GM12878 (cell line): Measurements from ENCODE around the gene MTSS2. TPM values are rescaled to one million over a fixed set of nuclear protein-coding genes. Genes with fewer than 3 reads are reported as not detected.

ENCODE experiments used
- ATAC-seq: fragments of 200-7000 bp; cut with Tn5 transposase; 3 replicates; pipeline ENCODE4 v1.9.1; 2020; ENCODE audit warnings: mild to moderate bottlenecking, moderate library complexity
- BruUV-seq: library from RNA; stranded (reverse); fragments of 400-500 nt; replicated peaks from 2 replicates; lab custom pipeline; 2021; lab: Mats Ljungman, UMichigan
- CTCF ChIA-PET: fragments of 300-600 bp; sonication (Branson Sonifier 250); formaldehyde crosslinking; extraction: SDS; loops from one replicate; lab custom pipeline; 2021; ENCODE audit warnings: inconsistent platforms; lab: Yijun Ruan, JAX
- POLR2A ChIA-PET: fragments of 350-600 bp; formaldehyde crosslinking; extraction: SDS; loops from one replicate; lab custom pipeline; 2021; ENCODE audit warnings: inconsistent platforms; lab: Charles Lee
- RAD21 ChIA-PET: fragments of 300-600 bp; sonication (Branson Sonifier 250); formaldehyde crosslinking; loops from one replicate; lab custom pipeline; 2023; ENCODE audit warnings: antibody characterized with exemption; ENCODE audit not compliant: unreplicated experiment; lab: Charles Lee
- SMC1A ChIA-PET: fragments of 300-600 bp; sonication (Branson Sonifier 250); formaldehyde crosslinking; loops from one replicate; lab custom pipeline; 2023; ENCODE audit not compliant: unreplicated experiment, uncharacterized antibody; lab: Charles Lee
- DNase-seq: peaks from one replicate; pipeline ENCODE4 v3.0.0-alpha.2; 2011; ENCODE audit warnings: low read depth, low spot score
- FAIRE-seq: peaks from 3 replicates; lab custom pipeline; 2011; peaks lifted over from hg19 to GRCh38; lab: Jason Lieb, UNC
- H2AFZ ChIP-seq: 2 replicates; pipeline ENCODE4 v1.6.0; 2011; ENCODE audit warnings: low read depth, low read length, control low read depth; ENCODE audit not compliant: control insufficient read depth
- H3K27ac ChIP-seq: 2 replicates; pipeline ENCODE4 v1.5.1; 2011; ENCODE audit warnings: control low read depth; ENCODE audit not compliant: control insufficient read depth, insufficient read depth
- H3K27me3 ChIP-seq, 2 experiments: replicated peaks in 1 of 2; 2 replicates each; pipeline versions ENCODE4 v1.6.0 to v1.6.1; 2011; ENCODE audit warnings: low read length in 1 of 2; ENCODE audit not compliant: control insufficient read depth in 2 of 2, insufficient read depth in 2 of 2
- H3K36me3 ChIP-seq, 2 experiments: 2 replicates each; pipeline ENCODE4 v1.5.1; 2011; ENCODE audit warnings: low read length in 1 of 2; ENCODE audit not compliant: control insufficient read depth in 2 of 2, insufficient read depth in 2 of 2
- H3K4me1 ChIP-seq: 2 replicates; pipeline ENCODE4 v1.6.1; 2011; ENCODE audit warnings: mild to moderate bottlenecking, low read length, moderate library complexity, mixed read lengths; ENCODE audit not compliant: control insufficient read depth, insufficient read depth
- H3K4me2 ChIP-seq: 2 replicates; pipeline ENCODE4 v1.6.0; 2011; ENCODE audit warnings: control low read depth; ENCODE audit not compliant: control insufficient read depth, insufficient read depth
- H3K4me3 ChIP-seq: fragments of 200-600 bp; sonication (generic); 2 replicates; pipeline ENCODE4 v1.5.1; 2016
- H3K79me2 ChIP-seq: 2 replicates; pipeline ENCODE4 v1.6.0; 2011; ENCODE audit warnings: low read length; ENCODE audit not compliant: control insufficient read depth, insufficient read depth
- H3K9ac ChIP-seq: 2 replicates; pipeline ENCODE4 v1.8.0; 2011; ENCODE audit warnings: low read length, control low read depth, mixed read lengths; ENCODE audit not compliant: control insufficient read depth, insufficient read depth
- H3K9me3 ChIP-seq: replicated peaks from 3 replicates; pipeline ENCODE4 v1.5.1; 2011; ENCODE audit warnings: mild to moderate bottlenecking, low read length; ENCODE audit not compliant: control insufficient read depth, insufficient read depth
- H4K20me1 ChIP-seq: 2 replicates; pipeline ENCODE4 v1.6.0; 2011; ENCODE audit not compliant: control insufficient read depth, insufficient read depth
- NR2F1 ChIP-seq: fragments of 450-650 bp; conservative IDR thresholded peaks from 2 replicates; pipeline ENCODE4 v1.6.1; 2017; ENCODE audit warnings: mild to moderate bottlenecking
- SMAD5 ChIP-seq: IDR thresholded peaks from 2 replicates; pipeline ENCODE4 v1.6.1; 2016; ENCODE audit warnings: antibody characterized with exemption, low read depth
- STAT1 ChIP-seq: fragments of 450-650 bp; conservative IDR thresholded peaks from 2 replicates; pipeline ENCODE4 v1.6.1; 2014; ENCODE audit warnings: antibody characterized with exemption, mild to moderate bottlenecking
- ZNF622 ChIP-seq: fragments of 450-650 bp; IDR thresholded peaks from 2 replicates; pipeline ENCODE4 v1.6.1; 2017; ENCODE audit warnings: mild to moderate bottlenecking, inconsistent platforms
- WGBS: methylation state at CpG from one replicate; pipeline ENCODE4 v1.1.6; 2016; ENCODE audit warnings: low lambda C conversion rate; ENCODE audit not compliant: insufficient replicate concordance, insufficient coverage; ENCODE audit errors: missing lambda C conversion rate; 5-methylcytosine and 5-hydroxymethylcytosine counted together
- in situ Hi-C: fragments of 300-500 bp; cut with MboI; formaldehyde crosslinking; loops from 9 replicates; pipeline ENCODE4 v1.14.3; 2018; ENCODE audit warnings: mixed read lengths
- intact Hi-C: fragments of 100-400 bp; cut with micrococcal nuclease; formaldehyde crosslinking; loops from one replicate; pipeline ENCODE4 v1.14.2; 2022; ENCODE audit not compliant: unreplicated experiment
- polyA plus RNA-seq, 11 experiments: library from polyadenylated mRNA; depleted of rRNA in 4 of 11; unstranded in 6 of 11; stranded (reverse) in 5 of 11; fragments of >200 nt; fragmentation: Nextera tagmentation in 4 of 11; fragmentation: Illumina TruSeq in 1 of 11; extraction: Ambion mirVana in 4 of 11; extraction: Trizol in 1 of 11; gene quantifications; 1 replicate in 1 of 11; 2 replicates in 10 of 11; pipeline versions ENCODE4 v1.2.1 to v1.2.3, GENCODE V29; 2011 to 2016; ENCODE audit warnings: inconsistent platforms in 2 of 11, missing spikeins in 2 of 11, low read depth in 1 of 11
- total RNA-seq, 4 experiments: library from RNA; depleted of rRNA in 3 of 4; stranded (reverse); fragments of >200 nt in 3 of 4; fragmentation: Illumina TruSeq in 1 of 4; extraction: Trizol in 1 of 4; gene quantifications; 2 replicates each; pipeline versions ENCODE4 v1.2.1 to v1.2.3, GENCODE V29; 2013 to 2021
- TF ChIP-seq, protein P1 (sequence below): fragments of 450-650 bp; IDR thresholded peaks from 2 replicates; pipeline ENCODE4 v1.6.1; 2014; ENCODE audit warnings: mild to moderate bottlenecking
- TF ChIP-seq, protein P2 (sequence below): IDR thresholded peaks from 2 replicates; pipeline ENCODE4 v1.6.1; 2012; ENCODE audit warnings: low read depth, low read length, improper control_type of control experiment
- TF ChIP-seq, protein P3 (sequence below): fragments of 450-650 bp; IDR thresholded peaks from 2 replicates; pipeline ENCODE4 v1.6.1; 2016; ENCODE audit warnings: mild to moderate bottlenecking, moderate library complexity, borderline replicate concordance
- TF ChIP-seq, protein P4 (sequence below): fragments of 450-650 bp; IDR thresholded peaks from 2 replicates; pipeline ENCODE4 v1.6.1; 2016; ENCODE audit warnings: mild to moderate bottlenecking
- TF ChIP-seq, protein P5 (sequence below): fragments of 450-650 bp; IDR thresholded peaks from 2 replicates; pipeline ENCODE4 v1.6.1; 2016; ENCODE audit warnings: mild to moderate bottlenecking

The MTSS2 gene
- total and polyA plus RNA-seq, 10 of the 15 experiments (the other 5 are each of a cell fraction or from before 2014, with no cell fraction given), result under 0.01 to 0.51 (median 0.14) TPM; not detected in 4

DNA sequence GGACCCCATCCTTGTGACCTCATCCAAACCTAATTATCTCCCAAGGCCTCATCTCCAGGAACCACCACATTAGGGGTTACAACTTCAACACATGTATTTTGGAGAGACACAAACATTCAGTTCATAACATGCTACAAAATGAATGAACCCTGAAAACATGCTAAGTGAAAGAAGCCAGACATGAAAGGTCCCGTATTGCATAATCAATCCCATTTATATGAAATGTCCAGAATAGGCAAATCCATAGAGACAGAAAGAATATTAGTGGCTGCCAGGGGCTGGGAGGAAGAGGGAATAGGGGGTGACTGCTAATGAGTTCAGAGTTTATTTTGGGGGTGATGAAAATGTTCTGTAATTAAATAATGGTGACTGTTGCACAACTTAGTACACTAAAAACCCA lies 43.2 kb downstream of the MTSS2 start:
- in situ Hi-C loops, result no loop called here
- H3K36me3 ChIP-seq, result no peaks in the 10 kb centered on the region
- H2AFZ ChIP-seq, result no peak overlapping the region
- H3K4me3 ChIP-seq, result no peak overlapping the region
- TF ChIP-seq, protein P1, sequence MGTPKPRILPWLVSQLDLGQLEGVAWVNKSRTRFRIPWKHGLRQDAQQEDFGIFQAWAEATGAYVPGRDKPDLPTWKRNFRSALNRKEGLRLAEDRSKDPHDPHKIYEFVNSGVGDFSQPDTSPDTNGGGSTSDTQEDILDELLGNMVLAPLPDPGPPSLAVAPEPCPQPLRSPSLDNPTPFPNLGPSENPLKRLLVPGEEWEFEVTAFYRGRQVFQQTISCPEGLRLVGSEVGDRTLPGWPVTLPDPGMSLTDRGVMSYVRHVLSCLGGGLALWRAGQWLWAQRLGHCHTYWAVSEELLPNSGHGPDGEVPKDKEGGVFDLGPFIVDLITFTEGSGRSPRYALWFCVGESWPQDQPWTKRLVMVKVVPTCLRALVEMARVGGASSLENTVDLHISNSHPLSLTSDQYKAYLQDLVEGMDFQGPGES, result no peak
- no peak for TF ChIP-seq NR2F1
- TF ChIP-seq, protein P2, sequence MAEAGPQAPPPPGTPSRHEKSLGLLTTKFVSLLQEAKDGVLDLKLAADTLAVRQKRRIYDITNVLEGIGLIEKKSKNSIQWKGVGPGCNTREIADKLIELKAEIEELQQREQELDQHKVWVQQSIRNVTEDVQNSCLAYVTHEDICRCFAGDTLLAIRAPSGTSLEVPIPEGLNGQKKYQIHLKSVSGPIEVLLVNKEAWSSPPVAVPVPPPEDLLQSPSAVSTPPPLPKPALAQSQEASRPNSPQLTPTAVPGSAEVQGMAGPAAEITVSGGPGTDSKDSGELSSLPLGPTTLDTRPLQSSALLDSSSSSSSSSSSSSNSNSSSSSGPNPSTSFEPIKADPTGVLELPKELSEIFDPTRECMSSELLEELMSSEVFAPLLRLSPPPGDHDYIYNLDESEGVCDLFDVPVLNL, result no peak
- TF ChIP-seq STAT1, result no peak
- no peak for TF ChIP-seq SMAD5
- TF ChIP-seq, protein P3, sequence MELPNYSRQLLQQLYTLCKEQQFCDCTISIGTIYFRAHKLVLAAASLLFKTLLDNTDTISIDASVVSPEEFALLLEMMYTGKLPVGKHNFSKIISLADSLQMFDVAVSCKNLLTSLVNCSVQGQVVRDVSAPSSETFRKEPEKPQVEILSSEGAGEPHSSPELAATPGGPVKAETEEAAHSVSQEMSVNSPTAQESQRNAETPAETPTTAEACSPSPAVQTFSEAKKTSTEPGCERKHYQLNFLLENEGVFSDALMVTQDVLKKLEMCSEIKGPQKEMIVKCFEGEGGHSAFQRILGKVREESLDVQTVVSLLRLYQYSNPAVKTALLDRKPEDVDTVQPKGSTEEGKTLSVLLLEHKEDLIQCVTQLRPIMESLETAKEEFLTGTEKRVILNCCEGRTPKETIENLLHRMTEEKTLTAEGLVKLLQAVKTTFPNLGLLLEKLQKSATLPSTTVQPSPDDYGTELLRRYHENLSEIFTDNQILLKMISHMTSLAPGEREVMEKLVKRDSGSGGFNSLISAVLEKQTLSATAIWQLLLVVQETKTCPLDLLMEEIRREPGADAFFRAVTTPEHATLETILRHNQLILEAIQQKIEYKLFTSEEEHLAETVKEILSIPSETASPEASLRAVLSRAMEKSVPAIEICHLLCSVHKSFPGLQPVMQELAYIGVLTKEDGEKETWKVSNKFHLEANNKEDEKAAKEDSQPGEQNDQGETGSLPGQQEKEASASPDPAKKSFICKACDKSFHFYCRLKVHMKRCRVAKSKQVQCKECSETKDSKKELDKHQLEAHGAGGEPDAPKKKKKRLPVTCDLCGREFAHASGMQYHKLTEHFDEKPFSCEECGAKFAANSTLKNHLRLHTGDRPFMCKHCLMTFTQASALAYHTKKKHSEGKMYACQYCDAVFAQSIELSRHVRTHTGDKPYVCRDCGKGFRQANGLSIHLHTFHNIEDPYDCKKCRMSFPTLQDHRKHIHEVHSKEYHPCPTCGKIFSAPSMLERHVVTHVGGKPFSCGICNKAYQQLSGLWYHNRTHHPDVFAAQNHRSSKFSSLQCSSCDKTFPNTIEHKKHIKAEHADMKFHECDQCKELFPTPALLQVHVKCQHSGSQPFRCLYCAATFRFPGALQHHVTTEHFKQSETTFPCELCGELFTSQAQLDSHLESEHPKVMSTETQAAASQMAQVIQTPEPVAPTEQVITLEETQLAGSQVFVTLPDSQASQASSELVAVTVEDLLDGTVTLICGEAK, result no peak
- TF ChIP-seq, protein P4, sequence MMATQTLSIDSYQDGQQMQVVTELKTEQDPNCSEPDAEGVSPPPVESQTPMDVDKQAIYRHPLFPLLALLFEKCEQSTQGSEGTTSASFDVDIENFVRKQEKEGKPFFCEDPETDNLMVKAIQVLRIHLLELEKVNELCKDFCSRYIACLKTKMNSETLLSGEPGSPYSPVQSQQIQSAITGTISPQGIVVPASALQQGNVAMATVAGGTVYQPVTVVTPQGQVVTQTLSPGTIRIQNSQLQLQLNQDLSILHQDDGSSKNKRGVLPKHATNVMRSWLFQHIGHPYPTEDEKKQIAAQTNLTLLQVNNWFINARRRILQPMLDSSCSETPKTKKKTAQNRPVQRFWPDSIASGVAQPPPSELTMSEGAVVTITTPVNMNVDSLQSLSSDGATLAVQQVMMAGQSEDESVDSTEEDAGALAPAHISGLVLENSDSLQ, result no peak
- TF ChIP-seq ZNF622, result no peak
- TF ChIP-seq, protein P5, sequence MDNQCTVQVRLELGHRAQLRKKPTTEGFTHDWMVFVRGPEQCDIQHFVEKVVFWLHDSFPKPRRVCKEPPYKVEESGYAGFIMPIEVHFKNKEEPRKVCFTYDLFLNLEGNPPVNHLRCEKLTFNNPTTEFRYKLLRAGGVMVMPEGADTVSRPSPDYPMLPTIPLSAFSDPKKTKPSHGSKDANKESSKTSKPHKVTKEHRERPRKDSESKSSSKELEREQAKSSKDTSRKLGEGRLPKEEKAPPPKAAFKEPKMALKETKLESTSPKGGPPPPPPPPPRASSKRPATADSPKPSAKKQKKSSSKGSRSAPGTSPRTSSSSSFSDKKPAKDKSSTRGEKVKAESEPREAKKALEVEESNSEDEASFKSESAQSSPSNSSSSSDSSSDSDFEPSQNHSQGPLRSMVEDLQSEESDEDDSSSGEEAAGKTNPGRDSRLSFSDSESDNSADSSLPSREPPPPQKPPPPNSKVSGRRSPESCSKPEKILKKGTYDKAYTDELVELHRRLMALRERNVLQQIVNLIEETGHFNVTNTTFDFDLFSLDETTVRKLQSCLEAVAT, result no peak
- TF ChIP-seq, all 136 proteins: peak for 0
- no peak overlapping the region for H3K27ac ChIP-seq
- POLR2A ChIA-PET, result no interaction called here
- no peak for FAIRE-seq
- RAD21 ChIA-PET, result no interaction called here
- no peaks in the 10 kb centered on the region for H3K27me3 ChIP-seq
- no peaks in the 10 kb centered on the region for H3K79me2 ChIP-seq
- SMC1A ChIA-PET, result interaction anchor here (0.6 kb wide), 1 partner anchor 818 kb away, joined by 3 read pairs; no protein-coding TSS in a partner anchor
- DNase-seq, result no peak
- no peaks in the 10 kb centered on the region for H4K20me1 ChIP-seq
- CTCF ChIA-PET, result no interaction called here
- no TSS peak for BruUV-seq
- no peak overlapping the region for H3K4me2 ChIP-seq
- intact Hi-C loops, result no loop called here
- no peak for ATAC-seq
- H3K9me3 ChIP-seq, result no peaks in the 10 kb centered on the region
- H3K4me1 ChIP-seq, result no peaks in the 10 kb centered on the region
- H3K9ac ChIP-seq, result no peak overlapping the region
- 42% methylated on average over 1 of the region's 1 CpG for WGBS
